ENCODE data around the gene TSC22D1. TPM values are rescaled to one million over a fixed set of nuclear protein-coding genes. Genes with fewer than 3 reads are reported as not detected.
"Not testable (repeated sequence)": the region's sequence is repeated elsewhere in the genome, so short reads cannot be mapped to it uniquely, and the experiment has no call there.

TSC22D1 gene
- total RNA-seq, 1 donor from 2014 or later, result 70.8 TPM

DNA sequence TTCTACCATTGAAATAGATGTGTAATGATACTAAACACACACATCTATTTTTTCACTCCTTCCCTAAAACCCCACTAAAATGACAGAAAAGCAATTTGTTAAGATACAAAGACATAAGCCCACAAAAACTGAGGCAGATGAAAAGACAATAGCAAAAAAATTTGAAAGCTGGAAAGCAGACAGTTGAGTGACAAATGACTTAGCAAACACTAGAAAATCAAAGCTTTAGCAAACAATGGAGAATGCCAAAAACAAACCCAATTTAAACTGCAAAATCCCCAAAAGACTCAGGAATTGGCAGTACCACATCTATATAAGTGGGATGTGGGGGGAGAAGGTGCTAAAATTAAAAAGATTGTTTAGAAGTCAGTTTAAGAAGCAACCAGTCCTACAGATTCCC, 9.5 kb downstream of the TSC22D1 start:
- DNase-seq (ENCODE audit: low read depth) (no peak), FAIRE-seq (no peak)
- no peak overlapping the region for H3K4me3 ChIP-seq (ENCODE audit: low read depth, low read length)
- H3K36me3 ChIP-seq (ENCODE audit: control insufficient read depth, insufficient read depth, low read length), result no peaks in the 10 kb centered on the region
- TF ChIP-seq, protein P1, sequence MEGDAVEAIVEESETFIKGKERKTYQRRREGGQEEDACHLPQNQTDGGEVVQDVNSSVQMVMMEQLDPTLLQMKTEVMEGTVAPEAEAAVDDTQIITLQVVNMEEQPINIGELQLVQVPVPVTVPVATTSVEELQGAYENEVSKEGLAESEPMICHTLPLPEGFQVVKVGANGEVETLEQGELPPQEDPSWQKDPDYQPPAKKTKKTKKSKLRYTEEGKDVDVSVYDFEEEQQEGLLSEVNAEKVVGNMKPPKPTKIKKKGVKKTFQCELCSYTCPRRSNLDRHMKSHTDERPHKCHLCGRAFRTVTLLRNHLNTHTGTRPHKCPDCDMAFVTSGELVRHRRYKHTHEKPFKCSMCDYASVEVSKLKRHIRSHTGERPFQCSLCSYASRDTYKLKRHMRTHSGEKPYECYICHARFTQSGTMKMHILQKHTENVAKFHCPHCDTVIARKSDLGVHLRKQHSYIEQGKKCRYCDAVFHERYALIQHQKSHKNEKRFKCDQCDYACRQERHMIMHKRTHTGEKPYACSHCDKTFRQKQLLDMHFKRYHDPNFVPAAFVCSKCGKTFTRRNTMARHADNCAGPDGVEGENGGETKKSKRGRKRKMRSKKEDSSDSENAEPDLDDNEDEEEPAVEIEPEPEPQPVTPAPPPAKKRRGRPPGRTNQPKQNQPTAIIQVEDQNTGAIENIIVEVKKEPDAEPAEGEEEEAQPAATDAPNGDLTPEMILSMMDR (IDR thresholded peaks at IDR 0.05; ENCODE audit: insufficient read depth, low read length, severe bottlenecking), result no peak
- no peaks in the 10 kb centered on the region for H3K27me3 ChIP-seq (ENCODE audit: control insufficient read depth, insufficient read depth, low read length)

DNA sequence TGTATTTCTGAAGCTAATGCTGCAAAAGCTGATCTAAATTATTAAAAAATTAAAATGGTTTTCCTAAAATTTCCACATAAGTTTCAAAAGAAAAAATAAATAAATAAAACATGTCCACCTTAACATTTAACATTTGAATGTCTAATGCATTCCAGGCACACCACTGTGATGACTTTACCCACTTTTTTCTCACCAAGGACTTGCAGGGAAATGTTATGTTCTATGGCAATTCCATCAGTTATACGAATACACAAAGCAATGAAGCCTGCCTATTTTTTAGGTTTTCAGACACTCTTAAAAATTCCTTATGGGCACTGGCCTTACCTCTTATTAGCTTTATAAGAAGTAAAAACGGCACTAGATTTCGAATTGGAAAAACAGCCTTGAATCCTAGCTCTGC, 10.2 kb downstream of the TSC22D1 start:
- DNase-seq (ENCODE audit: low read depth) (no peak), FAIRE-seq (no peak)
- Histone ChIP-seq H3K36me3 (ENCODE audit: control insufficient read depth, insufficient read depth, low read length) (no peaks in the 10 kb centered on the region), H3K27me3 (ENCODE audit: control insufficient read depth, insufficient read depth, low read length) (no peaks in the 10 kb centered on the region), H3K4me3 (ENCODE audit: low read depth, low read length) (no peak overlapping the region)
- TF ChIP-seq, protein P1 (IDR thresholded peaks at IDR 0.05; ENCODE audit: insufficient read depth, low read length, severe bottlenecking), result no peak

DNA sequence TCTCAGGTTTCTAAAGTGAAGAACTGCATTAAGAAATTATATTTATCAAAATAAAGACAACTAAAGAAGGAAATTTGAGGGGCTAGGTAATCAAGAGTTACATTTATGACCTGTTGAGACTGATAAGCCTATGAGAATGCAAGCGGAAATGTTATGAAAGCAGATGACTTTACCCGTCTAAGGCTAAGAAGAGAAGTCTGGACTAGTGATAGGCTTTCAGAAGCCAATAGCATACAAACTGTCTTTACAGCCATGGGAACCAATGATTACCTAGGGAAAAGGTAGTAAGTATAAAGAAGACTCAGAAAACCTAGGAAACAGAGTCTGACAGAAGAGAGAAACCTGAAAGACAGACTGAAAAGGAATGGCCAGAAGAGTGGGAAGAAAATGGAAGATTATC, 11.2 kb downstream of the TSC22D1 start:
- DNase-seq (ENCODE audit: low read depth) (no peak), FAIRE-seq (no peak)
- Histone ChIP-seq H3K27me3 (ENCODE audit: control insufficient read depth, insufficient read depth, low read length) (no peaks in the 10 kb centered on the region), H3K36me3 (ENCODE audit: control insufficient read depth, insufficient read depth, low read length) (no peaks in the 10 kb centered on the region), H3K4me3 (ENCODE audit: low read depth, low read length) (no peak overlapping the region)
- TF ChIP-seq, protein P1 (IDR thresholded peaks at IDR 0.05; ENCODE audit: insufficient read depth, low read length, severe bottlenecking), result no peak

DNA sequence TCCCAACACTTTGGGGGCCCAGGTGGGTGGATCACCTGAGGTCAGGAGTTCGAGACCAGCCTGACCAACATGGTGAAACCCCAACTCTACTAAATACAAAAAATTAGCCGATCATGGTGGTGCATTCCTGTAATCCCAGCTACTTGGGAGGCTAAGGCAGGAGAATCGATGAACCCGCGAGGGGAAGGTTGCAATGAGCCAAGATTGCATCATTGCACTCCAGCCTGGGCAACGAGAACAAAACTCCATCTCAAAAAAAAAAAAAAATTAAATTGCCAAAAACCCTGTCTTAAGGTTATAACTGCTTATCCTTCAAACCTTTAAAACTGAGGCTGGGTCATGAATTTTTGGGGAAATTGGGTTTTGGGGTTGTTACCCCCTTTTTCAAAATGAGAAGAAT, 13.3 kb downstream of the TSC22D1 start:
- not testable (repeated sequence) for H3K27me3 ChIP-seq (ENCODE audit: control insufficient read depth, insufficient read depth, low read length); DNase-seq (ENCODE audit: low read depth); H3K36me3 ChIP-seq (ENCODE audit: control insufficient read depth, insufficient read depth, low read length); H3K4me3 ChIP-seq (ENCODE audit: low read depth, low read length); FAIRE-seq

DNA sequence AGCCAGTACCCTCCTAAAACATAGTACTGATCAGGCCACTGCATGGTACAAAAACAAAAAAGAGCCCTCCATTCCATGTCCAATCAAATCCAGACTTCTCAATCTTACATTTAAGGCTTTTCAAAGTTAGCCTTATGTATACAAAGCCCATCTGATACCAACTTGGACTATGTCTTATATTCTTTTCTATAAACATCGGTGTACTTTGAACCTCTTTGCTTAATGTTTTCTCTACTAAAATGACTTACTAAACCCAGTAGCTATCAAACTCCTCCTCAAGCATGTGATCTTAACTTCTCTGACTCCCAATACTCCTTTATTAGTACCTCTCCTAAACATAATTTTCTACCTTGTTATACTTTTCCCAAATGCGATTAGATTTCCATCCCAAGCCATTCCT, 14.8 kb downstream of the TSC22D1 start:
- H3K36me3 ChIP-seq (ENCODE audit: control insufficient read depth, insufficient read depth, low read length), result no peaks in the 10 kb centered on the region
- FAIRE-seq, result no peak

DNA sequence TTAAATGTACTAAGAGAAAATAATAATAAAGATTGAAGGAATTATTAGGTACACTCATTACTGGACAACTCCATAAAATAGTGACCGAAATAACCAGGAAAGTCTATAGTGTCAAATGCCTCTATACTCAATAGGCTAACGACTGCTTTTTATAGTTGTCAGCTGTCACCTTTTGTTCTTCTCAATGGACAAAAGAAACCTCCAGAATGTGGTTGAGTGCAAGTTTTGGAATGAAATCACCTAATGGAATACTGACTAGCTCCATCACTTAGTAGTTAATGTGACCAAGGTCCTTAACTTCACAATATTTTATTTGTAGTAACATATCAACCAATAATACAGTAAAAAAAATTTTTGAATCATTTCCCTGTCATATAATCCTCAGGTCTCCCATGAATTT, 18.1 kb downstream of the TSC22D1 start:
- TF ChIP-seq, protein P1 (IDR thresholded peaks at IDR 0.05; ENCODE audit: insufficient read depth, low read length, severe bottlenecking), result no peak
- H3K36me3 ChIP-seq (ENCODE audit: control insufficient read depth, insufficient read depth, low read length), result no peaks in the 10 kb centered on the region
- no peak overlapping the region for H3K4me3 ChIP-seq (ENCODE audit: low read depth, low read length)
- no peak for DNase-seq (ENCODE audit: low read depth)
- FAIRE-seq, result no peak
- H3K27me3 ChIP-seq (ENCODE audit: control insufficient read depth, insufficient read depth, low read length), result no peaks in the 10 kb centered on the region

More for the DNA sequence above, 14.8 kb downstream of the TSC22D1 start:
- TF ChIP-seq, protein P1 (IDR thresholded peaks at IDR 0.05; ENCODE audit: insufficient read depth, low read length, severe bottlenecking), result no peak
- H3K27me3 ChIP-seq (ENCODE audit: control insufficient read depth, insufficient read depth, low read length), result no peaks in the 10 kb centered on the region
- H3K4me3 ChIP-seq (ENCODE audit: low read depth, low read length), result no peak overlapping the region
- no peak for DNase-seq (ENCODE audit: low read depth)

All from bronchial epithelial cell (primary cell).